ENCODE data around the gene NPAS2.

The NPAS2 gene

DNA sequence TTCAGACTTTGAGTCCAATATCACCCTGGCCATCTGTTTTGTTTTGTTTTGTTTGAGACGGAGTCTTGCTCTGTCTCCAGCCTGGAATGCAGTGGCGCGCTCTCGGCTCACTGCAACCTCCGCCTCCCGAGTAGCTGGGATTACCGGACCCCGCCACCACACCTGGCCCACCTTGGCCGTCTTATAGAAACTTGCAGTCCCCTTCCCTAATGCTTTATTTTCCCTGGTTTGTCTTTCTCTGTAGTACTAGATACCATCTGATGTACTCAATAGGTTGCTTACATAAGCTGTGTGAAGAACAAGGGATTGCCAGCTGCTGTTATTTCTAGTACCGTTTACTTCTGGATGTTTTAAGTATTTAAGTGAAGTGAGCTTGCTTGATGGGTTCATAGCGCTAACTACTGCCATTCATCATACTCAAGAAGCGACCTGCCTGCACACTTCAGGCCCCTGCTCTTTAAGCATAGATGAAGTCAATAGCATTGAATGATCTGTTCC lies 183.4 kb downstream of the NPAS2 start:
- TF ChIP-seq, protein P1, sequence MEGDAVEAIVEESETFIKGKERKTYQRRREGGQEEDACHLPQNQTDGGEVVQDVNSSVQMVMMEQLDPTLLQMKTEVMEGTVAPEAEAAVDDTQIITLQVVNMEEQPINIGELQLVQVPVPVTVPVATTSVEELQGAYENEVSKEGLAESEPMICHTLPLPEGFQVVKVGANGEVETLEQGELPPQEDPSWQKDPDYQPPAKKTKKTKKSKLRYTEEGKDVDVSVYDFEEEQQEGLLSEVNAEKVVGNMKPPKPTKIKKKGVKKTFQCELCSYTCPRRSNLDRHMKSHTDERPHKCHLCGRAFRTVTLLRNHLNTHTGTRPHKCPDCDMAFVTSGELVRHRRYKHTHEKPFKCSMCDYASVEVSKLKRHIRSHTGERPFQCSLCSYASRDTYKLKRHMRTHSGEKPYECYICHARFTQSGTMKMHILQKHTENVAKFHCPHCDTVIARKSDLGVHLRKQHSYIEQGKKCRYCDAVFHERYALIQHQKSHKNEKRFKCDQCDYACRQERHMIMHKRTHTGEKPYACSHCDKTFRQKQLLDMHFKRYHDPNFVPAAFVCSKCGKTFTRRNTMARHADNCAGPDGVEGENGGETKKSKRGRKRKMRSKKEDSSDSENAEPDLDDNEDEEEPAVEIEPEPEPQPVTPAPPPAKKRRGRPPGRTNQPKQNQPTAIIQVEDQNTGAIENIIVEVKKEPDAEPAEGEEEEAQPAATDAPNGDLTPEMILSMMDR (IDR thresholded peaks at IDR 0.05), result no peak

DNA sequence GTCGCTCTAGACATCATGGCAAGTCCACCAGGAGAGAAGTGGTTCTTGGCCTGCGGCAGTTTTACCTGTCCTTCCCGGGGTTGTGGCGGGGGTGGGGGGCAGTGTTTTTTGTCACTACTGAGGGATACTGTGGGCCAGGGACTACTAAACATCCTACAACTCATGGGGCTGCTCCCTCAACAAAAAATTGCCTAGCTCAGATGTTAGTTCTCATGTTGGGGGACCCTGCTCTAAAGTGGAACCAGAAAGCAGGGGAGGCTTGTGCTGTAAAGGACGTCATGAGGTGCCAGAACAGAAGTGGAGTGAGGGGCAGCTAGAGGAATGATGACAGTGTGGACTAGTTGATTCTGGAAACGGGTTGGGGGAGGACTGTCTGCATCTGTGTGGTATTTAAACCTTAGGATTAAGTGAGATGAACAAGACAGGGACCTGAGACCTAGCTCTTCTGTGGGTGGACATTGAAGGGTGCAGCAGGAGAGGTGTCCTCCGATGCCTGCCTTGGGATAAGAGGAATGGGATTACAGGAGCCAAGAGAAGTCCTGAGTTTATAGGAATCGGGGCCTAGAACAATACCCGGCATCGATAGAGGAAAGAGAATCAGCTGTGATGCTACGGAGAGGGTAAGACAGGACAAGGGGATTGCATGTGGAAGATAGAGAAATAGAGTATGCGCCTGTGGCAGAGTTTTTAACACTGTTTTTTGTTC lies 184.8 kb downstream of the NPAS2 start:
- TF ChIP-seq, protein P1 (IDR thresholded peaks at IDR 0.05), result no peak

DNA sequence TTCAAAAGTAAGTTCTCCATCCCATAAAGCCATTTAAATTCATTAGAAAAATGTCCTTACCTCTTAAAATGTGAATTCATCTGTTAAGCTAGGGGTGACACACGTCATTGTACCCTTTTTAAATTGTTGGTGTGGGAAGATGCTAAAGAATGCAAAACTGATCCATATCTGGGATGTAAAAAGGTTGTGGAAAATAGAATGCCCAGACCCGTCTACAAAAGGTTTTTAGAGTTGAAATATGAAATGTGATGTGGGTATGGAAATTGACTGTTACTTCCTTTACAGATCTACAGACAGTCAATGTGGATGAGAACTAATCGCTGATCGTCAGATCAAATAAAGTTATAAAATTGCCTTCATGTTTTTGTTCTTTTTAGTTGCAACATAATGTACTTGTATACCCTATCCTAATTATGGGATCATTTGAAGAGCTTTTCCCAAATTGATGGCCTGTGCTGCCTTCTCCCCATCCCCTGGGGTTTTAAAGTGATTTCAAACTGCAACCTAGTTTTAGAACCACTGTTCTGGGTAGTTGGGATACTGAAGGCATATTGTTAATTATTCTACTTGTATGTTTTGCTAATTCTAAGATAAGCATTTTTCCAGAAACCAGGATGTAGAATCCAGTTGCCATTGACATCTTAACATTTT lies 186.3 kb downstream of the NPAS2 start:
- TF ChIP-seq, protein P1 (IDR thresholded peaks at IDR 0.05), result no peak

DNA sequence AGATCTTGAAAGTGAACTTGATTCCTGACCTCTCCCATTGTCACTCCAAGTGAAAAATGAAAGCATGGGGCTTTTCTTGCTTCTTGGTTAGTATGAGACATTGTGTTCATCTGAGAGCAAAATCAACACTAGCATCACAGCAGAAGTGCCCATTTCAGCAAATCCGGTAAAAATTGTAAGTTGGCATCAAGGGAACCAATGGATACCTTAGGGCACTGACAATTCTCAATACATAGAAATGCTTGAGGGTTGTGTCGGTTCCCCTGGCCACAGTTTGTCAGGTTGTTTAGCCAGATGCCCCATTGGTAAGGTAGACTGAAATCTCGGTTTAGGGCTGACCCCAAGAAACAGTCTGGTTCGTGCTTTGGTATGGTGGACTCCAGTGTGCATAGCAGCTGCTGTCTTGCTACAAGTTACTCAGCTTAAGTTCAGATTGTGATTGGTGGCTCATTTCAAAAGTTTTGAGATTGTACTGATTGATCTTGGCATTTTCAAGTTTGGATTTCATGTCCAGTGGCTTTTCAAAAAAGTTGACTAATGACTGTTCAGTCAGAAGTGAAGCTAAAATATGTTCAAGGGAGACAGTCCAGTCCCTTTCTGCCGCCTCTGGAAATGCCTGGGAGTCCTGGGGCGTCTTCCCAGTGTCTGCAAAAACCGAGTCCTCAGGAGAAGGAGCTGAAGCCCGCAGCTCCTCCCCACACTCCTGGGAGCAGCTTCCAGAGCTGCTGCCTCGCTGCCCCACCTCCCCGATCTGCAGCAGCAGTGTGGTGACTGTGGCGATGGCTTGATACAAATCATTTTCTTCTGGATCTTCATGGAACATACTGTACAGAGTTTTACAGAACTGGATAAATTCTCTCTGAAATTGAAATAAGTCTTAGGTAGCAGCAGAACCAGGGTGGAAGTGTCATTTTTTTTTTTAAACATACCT lies 187.7 kb downstream of the NPAS2 start:
- TF ChIP-seq, protein P1 (IDR thresholded peaks at IDR 0.05), result no peak

DNA sequence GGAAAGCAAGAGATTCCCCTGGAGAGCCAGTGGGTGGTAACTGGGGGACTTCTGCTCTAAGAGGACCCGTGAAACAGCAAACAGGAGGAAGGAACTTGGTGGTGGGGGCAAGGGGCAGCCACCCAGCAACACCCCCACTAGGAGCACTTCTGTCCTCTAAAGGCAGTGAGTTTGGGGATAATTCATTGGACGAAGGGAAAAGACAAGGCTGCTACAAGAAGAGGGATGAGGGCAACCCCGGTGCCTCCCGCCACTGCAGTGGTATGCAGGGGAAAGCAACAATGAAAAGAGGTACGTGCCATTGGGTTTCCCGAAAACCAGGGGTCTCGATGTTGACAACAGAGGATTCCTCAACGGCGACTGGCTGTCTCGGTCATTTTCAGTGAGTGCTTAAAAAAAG lies 191.2 kb downstream of the NPAS2 start:
- TF ChIP-seq, protein P1 (IDR thresholded peaks at IDR 0.05), result no peak

DNA sequence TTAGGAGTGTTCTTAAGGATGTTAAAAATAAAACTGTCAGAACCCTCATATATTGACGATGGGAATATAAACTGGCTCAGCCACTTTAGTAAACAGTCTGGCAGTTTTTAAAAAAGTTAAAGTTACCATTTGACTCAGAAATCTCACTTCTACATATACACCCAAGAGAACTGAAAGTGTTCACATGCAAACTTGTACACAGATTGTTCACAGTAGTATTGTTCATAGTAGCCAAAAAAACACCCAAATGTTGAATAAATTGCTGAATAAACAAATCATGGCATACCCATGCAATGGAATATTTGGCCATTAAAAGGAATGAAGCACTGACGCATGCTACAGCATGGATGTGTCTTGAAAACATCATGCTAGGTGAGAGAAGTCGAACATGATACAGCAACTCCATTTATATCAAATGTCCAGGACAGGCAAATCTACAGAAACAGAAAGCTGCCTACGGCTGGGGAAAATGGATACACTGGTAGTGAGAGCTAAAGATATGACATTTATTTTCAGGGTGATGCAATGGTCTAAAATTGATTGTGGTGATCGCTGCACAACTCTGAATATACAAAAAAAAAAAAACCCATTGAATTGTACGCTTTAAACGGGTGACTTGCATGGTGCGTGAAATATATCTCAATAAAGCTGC lies 192.2 kb downstream of the NPAS2 start:
- TF ChIP-seq, protein P1 (IDR thresholded peaks at IDR 0.05), result no peak

DNA sequence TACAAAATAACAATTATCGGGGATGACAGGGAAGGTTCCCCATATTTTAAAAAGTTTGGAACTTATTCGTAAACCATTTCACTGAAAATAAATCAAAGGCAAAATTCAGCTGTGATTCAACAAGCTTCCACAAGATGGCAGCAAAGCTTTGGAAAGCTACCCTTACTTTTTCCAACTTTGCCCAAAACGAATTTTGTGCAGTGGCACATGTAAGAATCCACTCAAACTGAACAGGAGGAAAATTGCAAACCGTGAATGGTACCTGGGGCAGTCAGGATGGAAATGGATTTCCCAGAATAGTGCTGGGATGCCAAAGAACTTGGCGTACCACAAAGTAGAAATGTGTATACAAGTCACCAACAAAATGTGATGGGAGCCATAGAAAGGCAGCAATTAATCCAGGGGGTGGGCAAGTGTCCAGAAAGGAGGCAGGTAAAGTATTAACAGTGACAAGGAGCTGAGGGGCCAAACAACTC lies 192.8 kb downstream of the NPAS2 start:
- TF ChIP-seq, protein P1 (IDR thresholded peaks at IDR 0.05), result peak; percentile 69
